ENCODE results near the gene TFCP2.

The TFCP2 gene

GRCh38 chr12:51196547-51196946 lies 23.6 kb upstream of the TFCP2 start:
- no peak for DNase-seq (ENCODE audit: low read depth)

GRCh38 chr12:51195841-51196240 lies 22.9 kb upstream of the TFCP2 start:
- DNase-seq (ENCODE audit: low read depth) = no peak

- DNase-seq (ENCODE audit: low read depth) = no peak
Measured at GRCh38 chr12:51192284-51192671, 19.3 kb upstream of the TFCP2 start.

GRCh38 chr12:51191516-51192283 lies 18.8 kb upstream of the TFCP2 start:
- no peak for DNase-seq (ENCODE audit: low read depth)

GRCh38 chr12:51190820-51191219 lies 17.9 kb upstream of the TFCP2 start:
- no peak for DNase-seq (ENCODE audit: low read depth)

GRCh38 chr12:51189790-51190355 lies 16.9 kb upstream of the TFCP2 start:
- DNase-seq (ENCODE audit: low read depth) = no peak

GRCh38 chr12:51188359-51189051 lies 15.6 kb upstream of the TFCP2 start:
- DNase-seq (ENCODE audit: low read depth) = no peak

- DNase-seq (ENCODE audit: low read depth) = no peak
Measured at GRCh38 chr12:51187370-51187987, 14.5 kb upstream of the TFCP2 start.

GRCh38 chr12:51186465-51187085 lies 13.6 kb upstream of the TFCP2 start:
- DNase-seq (ENCODE audit: low read depth) = no peak

GRCh38 chr12:51185171-51185717 lies 12.3 kb upstream of the TFCP2 start:
- DNase-seq (ENCODE audit: low read depth) = no peak

- DNase-seq (ENCODE audit: low read depth) = no peak
Measured at GRCh38 chr12:51183816-51184215, 10.9 kb upstream of the TFCP2 start.

- no peak for DNase-seq (ENCODE audit: low read depth)
Measured at GRCh38 chr12:51183349-51183748, 10.4 kb upstream of the TFCP2 start.

GRCh38 chr12:51181558-51181957 lies 8.6 kb upstream of the TFCP2 start:
- no peak for DNase-seq (ENCODE audit: low read depth)

GRCh38 chr12:51177897-51178296 lies 5.0 kb upstream of the TFCP2 start:
- DNase-seq (ENCODE audit: low read depth) = no peak

GRCh38 chr12:51174501-51174900 lies 1.6 kb upstream of the TFCP2 start:
- DNase-seq (ENCODE audit: low read depth) = no peak

- no peak for DNase-seq (ENCODE audit: low read depth)
Measured at GRCh38 chr12:51171884-51172514, 936 bp downstream of the TFCP2 start.

GRCh38 chr12:51163795-51164194 lies 9.1 kb downstream of the TFCP2 start:
- DNase-seq (ENCODE audit: low read depth) = no peak

GRCh38 chr12:51162217-51162616 lies 10.7 kb downstream of the TFCP2 start:
- DNase-seq (ENCODE audit: low read depth) = no peak

GRCh38 chr12:51160814-51161459 lies 12.0 kb downstream of the TFCP2 start:
- no peak for DNase-seq (ENCODE audit: low read depth)

GRCh38 chr12:51156245-51156765 lies 16.6 kb downstream of the TFCP2 start:
- DNase-seq (ENCODE audit: low read depth) = no peak

- no peak for DNase-seq (ENCODE audit: low read depth)
Measured at GRCh38 chr12:51152953-51153352, 20.0 kb downstream of the TFCP2 start.

All from stimulated activated CD8-positive, alpha-beta memory T cell treated with anti-CD3 and anti-CD28 coated beads, Interleukin-15, amount 100 ng/mL, for 24 hours (primary cell).